HepG2 (cell line): ENCODE measurements around the gene USP24. TPM values are rescaled to one million over a fixed set of nuclear protein-coding genes. Genes with fewer than 3 reads are reported as not detected.

Source experiments
- ATAC-seq: fragments of 200-7000 bp; cut with Tn5 transposase; 3 replicates; pipeline ENCODE4 v1.9.1; 2020; ENCODE audit warnings: mild to moderate bottlenecking, moderate library complexity
- BruUV-seq: library from RNA; stranded (reverse); fragments of 400-500 nt; replicated peaks from 2 replicates; lab custom pipeline; 2021; lab: Mats Ljungman, UMichigan
- CTCF ChIA-PET: fragments of 300-600 bp; formaldehyde crosslinking; extraction: SDS; loops from one replicate; lab custom pipeline; 2021; ENCODE audit warnings: low total read pairs, inconsistent platforms, low intra/inter-chr PET ratio; lab: Yijun Ruan, JAX
- POLR2A ChIA-PET: fragments of 350-600 bp; sonication (Branson Sonifier 250); formaldehyde crosslinking; loops from one replicate; lab custom pipeline; 2020; ENCODE audit warnings: antibody characterized with exemption, inconsistent platforms; lab: Yijun Ruan, JAX
- DNase-seq: peaks from one replicate; pipeline ENCODE4 v3.0.0-alpha.2; 2015; ENCODE audit warnings: low spot score
- FAIRE-seq: peaks from 3 replicates; lab custom pipeline; 2011; peaks lifted over from hg19 to GRCh38; lab: Jason Lieb, UNC
- H2AFZ ChIP-seq: one replicate; pipeline ENCODE4 v1.6.1; 2011; ENCODE audit warnings: low read length, inconsistent platforms
- H3K27ac ChIP-seq: fragments of 300-600 bp; 3 replicates; pipeline ENCODE4 v1.8.0; 2011; ENCODE audit warnings: mixed run types, mild to moderate bottlenecking, mixed read lengths, low read length, inconsistent platforms; ENCODE audit not compliant: insufficient read depth; ENCODE audit errors: extremely low read length
- H3K27me3 ChIP-seq, 2 experiments: fragments of 200-600 bp in 1 of 2; 2 replicates in 1 of 2; 3 replicates in 1 of 2; pipeline versions ENCODE4 v1.6.0 to v1.8.0; 2011; ENCODE audit warnings: low read length in 2 of 2, mild to moderate bottlenecking in 2 of 2, moderate library complexity in 2 of 2, inconsistent platforms in 1 of 2; ENCODE audit not compliant: insufficient read depth in 2 of 2, control insufficient read depth in 1 of 2
- H3K36me3 ChIP-seq, 2 experiments: fragments of 200-600 bp in 1 of 2; replicated peaks in 1 of 2; 2 replicates in 1 of 2; 3 replicates in 1 of 2; pipeline versions ENCODE4 v1.5.1 to v1.8.0; 2011; ENCODE audit warnings: low read length in 2 of 2, inconsistent platforms in 1 of 2; ENCODE audit not compliant: insufficient read depth in 2 of 2, control insufficient read depth in 1 of 2
- H3K4me1 ChIP-seq: 2 replicates; pipeline ENCODE4 v1.5.1; 2012; ENCODE audit warnings: low read length, inconsistent platforms; ENCODE audit not compliant: insufficient read depth
- H3K4me2 ChIP-seq: 2 replicates; pipeline ENCODE4 v1.6.0; 2011; ENCODE audit warnings: low read depth, low read length, inconsistent platforms
- H3K4me3 ChIP-seq, 3 experiments: fragments of 200-600 bp in 1 of 3; sonication (generic), shearing (Covaris generic) in 1 of 3; replicated peaks in 1 of 3; 2 replicates each; pipeline ENCODE4 v1.5.1; 2011 to 2016; ENCODE audit warnings: low read length in 3 of 3, inconsistent platforms in 2 of 3, low read depth in 2 of 3, mild to moderate bottlenecking in 2 of 3, control low read depth in 1 of 3, mixed read lengths in 1 of 3; ENCODE audit not compliant: insufficient read depth in 1 of 3
- H3K79me2 ChIP-seq: one replicate; pipeline ENCODE4 v1.6.1; 2011; ENCODE audit warnings: low read length, inconsistent platforms; ENCODE audit not compliant: insufficient read depth
- H3K9ac ChIP-seq: 2 replicates; pipeline ENCODE4 v1.6.0; 2011; ENCODE audit warnings: mild to moderate bottlenecking, low read depth, low read length, inconsistent platforms; ENCODE audit not compliant: insufficient read depth
- H3K9me3 ChIP-seq: 2 replicates; pipeline ENCODE4 v1.5.1; 2012; ENCODE audit warnings: mild to moderate bottlenecking, low read length
- H4K20me1 ChIP-seq: 2 replicates; pipeline ENCODE4 v1.6.0; 2011; ENCODE audit warnings: inconsistent platforms, mild to moderate bottlenecking, low read length, moderate library complexity; ENCODE audit not compliant: insufficient read depth
- MTA3 ChIP-seq: sonication (generic); formaldehyde crosslinking; IDR thresholded peaks from 2 replicates; pipeline ENCODE4 v1.4.0; 2020; ENCODE audit warnings: missing genetic modification reagents
- POLR2AphosphoS5 ChIP-seq: IDR thresholded peaks from 2 replicates; pipeline ENCODE4 v1.6.1; 2012; ENCODE audit warnings: low read depth, low read length
- SMAD1 ChIP-seq: sonication (generic); formaldehyde crosslinking; IDR thresholded peaks from 2 replicates; pipeline ENCODE4 v1.4.0; 2020; ENCODE audit warnings: missing genetic modification reagents, low read depth, mild to moderate bottlenecking, borderline replicate concordance
- ZFY ChIP-seq: sonication (generic); formaldehyde crosslinking; IDR thresholded peaks from 2 replicates; pipeline ENCODE4 v1.4.0; 2020; ENCODE audit warnings: missing genetic modification reagents
- ZNF260 ChIP-seq: sonication (generic); formaldehyde crosslinking; IDR thresholded peaks from 2 replicates; pipeline ENCODE4 v1.4.0; 2020; ENCODE audit warnings: missing genetic modification reagents, low read depth, mild to moderate bottlenecking, borderline replicate concordance
- ZNF724P ChIP-seq: sonication (generic); formaldehyde crosslinking; IDR thresholded peaks from 2 replicates; pipeline ENCODE4 v1.8.0; 2022; ENCODE audit warnings: missing genetic modification reagents, borderline replicate concordance
- WGBS: methylation state at CpG from one replicate; pipeline ENCODE4 v1.1.6; 2017; ENCODE audit warnings: low lambda C conversion rate; 5-methylcytosine and 5-hydroxymethylcytosine counted together
- in situ Hi-C: cut with HindIII; loops from 2 replicates; pipeline ENCODE4 v1.10.0; 2017; ENCODE audit warnings: low pct_unique_long_range_greater_than_20kb; ENCODE audit not compliant: extremely low pct_ligation_motif_present
- intact Hi-C: fragments of 100-400 bp; cut with micrococcal nuclease; formaldehyde crosslinking; loops from one replicate; pipeline ENCODE4 v1.10.0; 2022; ENCODE audit not compliant: unreplicated experiment
- microRNA-seq: library from miRNA; unstranded; fragments of <30 nt; microRNA quantifications from one replicate; pipeline ENCODE4, GENCODE V29; 2020
- polyA plus RNA-seq, 8 experiments: library from polyadenylated mRNA; depleted of rRNA in 3 of 8; stranded (reverse) in 7 of 8; unstranded in 1 of 8; fragments of >200 nt; fragmentation: Illumina TruSeq in 4 of 8; extraction: Trizol in 4 of 8; gene quantifications; 2 replicates each; pipeline versions ENCODE4 v1.2.1 to v1.2.3, GENCODE V29; 2011 to 2016; ENCODE audit warnings: low read depth in 4 of 8, missing spikeins in 1 of 8, mixed read lengths in 1 of 8; ENCODE audit not compliant: insufficient read depth in 1 of 8
- small RNA-seq, 3 experiments: library from RNA; depleted of rRNA; stranded (forward); fragments of <200 nt; gene quantifications; one replicate each; pipeline ENCODE3, GENCODE V24; 2012; ENCODE audit warnings: low read depth in 2 of 3, low replicate concordance in 1 of 3; ENCODE audit not compliant: insufficient read length in 3 of 3, insufficient read depth in 2 of 3
- total RNA-seq, 5 experiments: library from RNA; depleted of rRNA; stranded (reverse); fragments of >200 nt; fragmentation: Illumina TruSeq; extraction: Trizol; gene quantifications; 2 replicates each; pipeline ENCODE4 v1.2.3, GENCODE V29; 2016; ENCODE audit warnings: low read depth in 1 of 5

USP24 gene
- total and polyA plus RNA-seq, 2 of the 13 experiments (the other 11 are each of a cell fraction or from before 2014, with no cell fraction given) = 18.8 to 47.6 TPM

DNA sequence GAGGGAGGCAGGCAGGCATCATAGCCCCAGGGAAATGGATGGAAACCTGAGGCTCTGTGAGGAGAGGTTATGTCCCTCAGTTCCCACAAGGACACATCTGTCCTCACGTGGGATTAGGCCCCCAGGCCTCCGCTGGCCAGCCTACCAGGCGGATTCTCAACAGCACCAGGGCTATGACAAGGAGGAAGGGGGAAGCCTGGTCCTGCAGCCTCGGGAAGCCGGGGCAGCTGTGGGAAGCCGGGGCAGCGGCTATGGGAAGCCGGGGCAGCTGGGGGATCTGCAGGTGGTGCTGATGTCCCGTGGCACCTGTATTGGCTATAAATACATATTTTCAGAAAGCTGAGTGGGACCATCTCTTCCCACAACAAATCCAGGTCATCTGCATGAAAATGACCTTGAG, 196.8 kb downstream of the USP24 start:
- FAIRE-seq (no peak), DNase-seq (no peak), ATAC-seq (no peak)
- Histone ChIP-seq H3K4me2 (no peak overlapping the region), H4K20me1 (no peaks in the 10 kb centered on the region), H3K9ac (no peak overlapping the region), H3K79me2 (no peaks in the 10 kb centered on the region), H3K4me1 (peaks cover 11% of the 10 kb centered on the region), H3K27ac (no peak overlapping the region), H3K36me3 (no peaks in the 10 kb centered on the region), H3K9me3 (no peaks in the 10 kb centered on the region), H2AFZ (no peak overlapping the region), H3K4me3 (no peak overlapping the region), H3K27me3 (peaks cover 0 to 41% of the 10 kb centered on the region in 2 experiments; a peak in 3 of 5 replicates)
- WGBS = 51% methylated on average over 9 of the region's 9 CpGs
- TF ChIP-seq MTA3 (CRISPR knock-in tag) = no peak
- no peak for TF ChIP-seq ZNF724P
- TF ChIP-seq ZNF260 (CRISPR knock-in tag) = no peak
- TF ChIP-seq POLR2AphosphoS5 = no peak
- no peak for TF ChIP-seq SMAD1 (CRISPR knock-in tag)
- no peak for TF ChIP-seq ZFY
- BruUV-seq = no TSS peak
- ChIA-PET POLR2A (no interaction called here), CTCF (no interaction called here)
- in situ Hi-C loops (no loop called here), intact Hi-C loops (no loop called here)

Small RNAs within 50 kb of the gene (microRNA-seq; reads per million reads assigned to microRNA genes)
- not detected for gene MIR4422

Small RNAs within 50 kb of the gene (small RNA-seq; reads per million reads assigned to genes)
- 0 reads per million in 3 experiments for gene MIR4422

Other genes with a start within 250 kb of the USP24 start
- gene TMEM61, start 234.7 kb downstream of the USP24 start, total RNA-seq (2016; rRNA removed; fragmentation: Illumina TruSeq; extraction: Trizol) = not detected in 2 replicates
- gene TMEM61, start 234.7 kb downstream of the USP24 start, polyA plus RNA-seq (2011; rRNA removed) = not detected in 2 replicates
- gene BSND, start 216.4 kb downstream of the USP24 start, total RNA-seq (2016; rRNA removed; fragmentation: Illumina TruSeq; extraction: Trizol) = not detected in 2 replicates
- 0.01 TPM in 1 of 2 replicates, not detected in the other for gene BSND, start 216.4 kb downstream of the USP24 start, polyA plus RNA-seq (2011; rRNA removed)
- 31.2 and 80.5 TPM in 2 replicates for gene PCSK9, start 175.8 kb downstream of the USP24 start, total RNA-seq (2016; rRNA removed; fragmentation: Illumina TruSeq; extraction: Trizol)
- gene PCSK9, start 175.8 kb downstream of the USP24 start, polyA plus RNA-seq (2011; rRNA removed) = 33.3 and 80.9 TPM in 2 replicates